Measurements from ENCODE around the gene GDI1. TPM values are rescaled to one million over a fixed set of nuclear protein-coding genes. Genes with fewer than 3 reads are reported as not detected.

GDI1 gene
- total RNA-seq, 1 donor from 2014 or later = 98.5 TPM

GRCh38 chrX:154487518-154488290 is 50.8 kb downstream of the GDI1 start:
- no peak for FAIRE-seq
- H3K4me3 ChIP-seq (ENCODE audit: low read depth, low read length) = no peak overlapping the region
- H3K36me3 ChIP-seq (ENCODE audit: control insufficient read depth, insufficient read depth, low read length) = peaks cover 8% of the 10 kb centered on the region
- DNase-seq (ENCODE audit: low read depth) = no peak
- H3K27me3 ChIP-seq (ENCODE audit: control insufficient read depth, insufficient read depth, low read length) = no peaks in the 10 kb centered on the region
- no peak for TF ChIP-seq CTCF (IDR thresholded peaks at IDR 0.05; ENCODE audit: insufficient read depth, low read length, severe bottlenecking)

GRCh38 chrX:154488336-154489075 is 51.6 kb downstream of the GDI1 start:
- TF ChIP-seq CTCF (IDR thresholded peaks at IDR 0.05; ENCODE audit: insufficient read depth, low read length, severe bottlenecking) = no peak
- Histone ChIP-seq H3K27me3 (ENCODE audit: control insufficient read depth, insufficient read depth, low read length) (no peaks in the 10 kb centered on the region), H3K36me3 (ENCODE audit: control insufficient read depth, insufficient read depth, low read length) (peaks cover 8% of the 10 kb centered on the region), H3K4me3 (ENCODE audit: low read depth, low read length) (no peak overlapping the region)
- FAIRE-seq (no peak), DNase-seq (ENCODE audit: low read depth) (no peak)

- no peak for FAIRE-seq
- peak overlapping the region; percentile 52 for H3K4me3 ChIP-seq (ENCODE audit: low read depth, low read length)
- TF ChIP-seq CTCF (IDR thresholded peaks at IDR 0.05; ENCODE audit: insufficient read depth, low read length, severe bottlenecking) = no peak
- peaks cover 8% of the 10 kb centered on the region for H3K36me3 ChIP-seq (ENCODE audit: control insufficient read depth, insufficient read depth, low read length)
- H3K27me3 ChIP-seq (ENCODE audit: control insufficient read depth, insufficient read depth, low read length) = no peaks in the 10 kb centered on the region
- no peak for DNase-seq (ENCODE audit: low read depth)
These were observed 52.2 kb downstream of the GDI1 start for GRCh38 chrX:154489182-154489581.

GRCh38 chrX:154490021-154490413 is 53.1 kb downstream of the GDI1 start:
- H3K27me3 ChIP-seq (ENCODE audit: control insufficient read depth, insufficient read depth, low read length) = no peaks in the 10 kb centered on the region
- peaks cover 8% of the 10 kb centered on the region for H3K36me3 ChIP-seq (ENCODE audit: control insufficient read depth, insufficient read depth, low read length)
- peak overlapping the region; percentile 52 for H3K4me3 ChIP-seq (ENCODE audit: low read depth, low read length)
- DNase-seq (ENCODE audit: low read depth) (peak; percentile 26), FAIRE-seq (no peak)
- TF ChIP-seq CTCF (IDR thresholded peaks at IDR 0.05; ENCODE audit: insufficient read depth, low read length, severe bottlenecking) = no peak

GRCh38 chrX:154490414-154491083 is 53.6 kb downstream of the GDI1 start, which contains the start of gene SLC10A3:
TSS of gene SLC10A3 (minus strand) at chrX:154490629. CDS start at chrX:154488940, 1,689 bp downstream.
- TF ChIP-seq CTCF (IDR thresholded peaks at IDR 0.05; ENCODE audit: insufficient read depth, low read length, severe bottlenecking) = no peak
- no peaks in the 10 kb centered on the region for H3K27me3 ChIP-seq (ENCODE audit: control insufficient read depth, insufficient read depth, low read length)
- peak within 1 kb of the TSS; percentile 55 for H3K4me3 ChIP-seq (ENCODE audit: low read depth, low read length)
- peaks cover 3% of the 10 kb centered on the region for H3K36me3 ChIP-seq (ENCODE audit: control insufficient read depth, insufficient read depth, low read length)
- FAIRE-seq = no peak
- peak; percentile 84 for DNase-seq (ENCODE audit: low read depth)

Other genes with a start within 250 kb of the GDI1 start
- not detected in 2 replicates for gene OPN1MW2, start 217.4 kb upstream of the GDI1 start, total RNA-seq
- gene OPN1MW3, start 179.6 kb upstream of the GDI1 start, total RNA-seq = not detected in 2 replicates
- not detected in 2 replicates for gene TEX28, start 142.0 kb upstream of the GDI1 start, total RNA-seq
- gene TKTL1, start 141.4 kb upstream of the GDI1 start, total RNA-seq = not detected in 2 replicates
- gene FLNA, start 62.5 kb upstream of the GDI1 start, total RNA-seq = 676 and 858 TPM in 2 replicates
- gene EMD, start 57.9 kb upstream of the GDI1 start, total RNA-seq = 16.1 and 27.3 TPM in 2 replicates
- gene RPL10, start 38.8 kb upstream of the GDI1 start, total RNA-seq = 2,240 and 6,023 TPM in 2 replicates
- gene DNASE1L1, start 27.9 kb upstream of the GDI1 start, total RNA-seq = 38.7 and 70.7 TPM in 2 replicates
- 20.6 and 22.4 TPM in 2 replicates for gene TAFAZZIN, start 25.6 kb upstream of the GDI1 start, total RNA-seq
- gene ATP6AP1, start 8.5 kb upstream of the GDI1 start, total RNA-seq = 44.0 and 51.7 TPM in 2 replicates
- gene FAM50A, start 7.0 kb downstream of the GDI1 start, total RNA-seq = 88.5 and 90.4 TPM in 2 replicates
- gene PLXNA3, start 21.1 kb downstream of the GDI1 start, total RNA-seq = 6.1 and 8.7 TPM in 2 replicates
- gene LAGE3, start 42.1 kb downstream of the GDI1 start, total RNA-seq = 7.2 and 14.7 TPM in 2 replicates
- gene UBL4A, start 49.5 kb downstream of the GDI1 start, total RNA-seq = 36.6 and 59.2 TPM in 2 replicates
- gene SLC10A3, start 53.5 kb downstream of the GDI1 start, total RNA-seq = 7.4 and 13.4 TPM in 2 replicates
- 33.2 and 36.6 TPM in 2 replicates for gene FAM3A, start 79.1 kb downstream of the GDI1 start, total RNA-seq
- gene G6PD, start 109.7 kb downstream of the GDI1 start, total RNA-seq = 17.4 and 20.0 TPM in 2 replicates
- gene IKBKG, start 110.5 kb downstream of the GDI1 start, total RNA-seq = 8.4 and 10.3 TPM in 2 replicates
- not detected in 2 replicates for gene CTAG1A, start 148.0 kb downstream of the GDI1 start, total RNA-seq
- gene CTAG1B, start 182.1 kb downstream of the GDI1 start, total RNA-seq = not detected in 2 replicates
- gene CTAG2, start 216.4 kb downstream of the GDI1 start, total RNA-seq = not detected in 2 replicates